Cardiac septum (tissue), 1 donor: Measurements from ENCODE around the gene EEF1AKMT1. TPM values are rescaled to one million over a fixed set of nuclear protein-coding genes. Genes with fewer than 3 reads are reported as not detected.

Source experiments
- DNase-seq: peaks from one replicate; pipeline ENCODE4 v3.0.0-alpha.2; 2020; ENCODE audit warnings: low spot score
- intact Hi-C: fragments of 100-400 bp; cut with DNase I; formaldehyde crosslinking; loops from one replicate; pipeline ENCODE4 v1.14.0; 2022
- long read RNA-seq: library from polyadenylated mRNA; unstranded; transcript quantifications from one replicate; pipeline ENCODE4 v2.0.0, GENCODE V29; 2021
- total RNA-seq: library from RNA; stranded (reverse); fragmentation: NEBNext Ultra II Directional; extraction: Animal tissue kit (Norgen Biotek cat#: 25700); gene quantifications from one replicate; pipeline ENCODE4 v1.2.1, GENCODE V29; 2021
- donor health status: DM: no; HTN: no; CAD: no.

Gene EEF1AKMT1
- total RNA-seq: 6.2 TPM
- long read RNA-seq, transcript EEF1AKMT1-202 (5 exons, 1,042 nt): major isoform, 7 of 11 reads
- long read RNA-seq, partial matches to known transcripts: 1 of 11 reads
- long read RNA-seq, other reads (novel, unspliced or antisense): 2 of 11 reads

GRCh38 chr13:20773194-20774080, at the start of gene EEF1AKMT1:
Gene EEF1AKMT1 (minus strand): TSS chr13:20773961. CDS start chr13:20757598, 16,363 bp downstream.
- peak; percentile 96 for DNase-seq
- intact Hi-C loops: loop anchor here (5.0 to 10.0 kb wide), 4 partner anchors 39 to 131 kb away; partner anchors contain the start of gene XPO4

- intact Hi-C loops: no loop called here
- DNase-seq: no peak
These were observed 49.3 kb upstream of the EEF1AKMT1 start for GRCh38 chr13:20823071-20823470.

- no peak for DNase-seq
- intact Hi-C loops: no loop called here
These were observed 48.6 kb upstream of the EEF1AKMT1 start for GRCh38 chr13:20822406-20822805.

- intact Hi-C loops: loop anchor here (10.0 kb wide), 1 partner anchor 295 kb away; the partner anchor contains the start of gene CRYL1
- no peak for DNase-seq
These were observed 46.0 kb upstream of the EEF1AKMT1 start for GRCh38 chr13:20819715-20820114.

- no peak for DNase-seq
- intact Hi-C loops: loop anchor here (10.0 kb wide), 1 partner anchor 291 kb away; the partner anchor contains the start of gene CRYL1
These were observed 41.7 kb upstream of the EEF1AKMT1 start for GRCh38 chr13:20815464-20815863.

- peak; percentile 89 for DNase-seq
- intact Hi-C loops: loop anchor here (5.0 to 10.0 kb wide), 2 partner anchors 42 to 290 kb away; partner anchors contain the start of genes CRYL1 and EEF1AKMT1
These were observed 40.6 kb upstream of the EEF1AKMT1 start for GRCh38 chr13:20814224-20814910.

- intact Hi-C loops: loop anchor here (2.0 to 10.0 kb wide), 3 partner anchors 30 to 288 kb away; partner anchors contain the start of genes CRYL1 and EEF1AKMT1
- no peak for DNase-seq
These were observed 39.1 kb upstream of the EEF1AKMT1 start for GRCh38 chr13:20812890-20813289.

GRCh38 chr13:20810808-20811207, 37.0 kb upstream of the EEF1AKMT1 start:
- intact Hi-C loops: loop anchor here (5.0 to 10.0 kb wide), 2 partner anchors 39 to 286 kb away; partner anchors contain the start of genes CRYL1 and EEF1AKMT1
- DNase-seq: no peak

- no peak for DNase-seq
- intact Hi-C loops: no loop called here
These were observed 35.1 kb upstream of the EEF1AKMT1 start for GRCh38 chr13:20808874-20809273.

- DNase-seq: no peak
These were observed 29.6 kb upstream of the EEF1AKMT1 start for GRCh38 chr13:20803180-20803965.

GRCh38 chr13:20801707-20802106, 27.9 kb upstream of the EEF1AKMT1 start:
- no peak for DNase-seq
- intact Hi-C loops: no loop called here

More at GRCh38 chr13:20803180-20803965, 29.6 kb upstream of the EEF1AKMT1 start:
- intact Hi-C loops: no loop called here

- intact Hi-C loops: no loop called here
- no peak for DNase-seq
These were observed 26.1 kb upstream of the EEF1AKMT1 start for GRCh38 chr13:20799726-20800416.

- no peak for DNase-seq
- intact Hi-C loops: no loop called here
These were observed 24.3 kb upstream of the EEF1AKMT1 start for GRCh38 chr13:20798027-20798426.

GRCh38 chr13:20796791-20797508, 23.2 kb upstream of the EEF1AKMT1 start:
- intact Hi-C loops: no loop called here
- DNase-seq: no peak

GRCh38 chr13:20789665-20790064, 15.9 kb upstream of the EEF1AKMT1 start:
- intact Hi-C loops: no loop called here
- DNase-seq: no peak

- intact Hi-C loops: no loop called here
These were observed 14.6 kb upstream of the EEF1AKMT1 start for GRCh38 chr13:20788312-20788711.

GRCh38 chr13:20787180-20787579, 13.4 kb upstream of the EEF1AKMT1 start:
- no peak for DNase-seq
- intact Hi-C loops: no loop called here

More at GRCh38 chr13:20788312-20788711, 14.6 kb upstream of the EEF1AKMT1 start:
- DNase-seq: no peak
